GM20000 (cell line): ENCODE data around the gene MDFI.

Experiments used
- DNase-seq: peaks from one replicate; pipeline ENCODE4 v3.0.0; 2012; ENCODE audit warnings: low spot score
- CTCF ChIP-seq: IDR thresholded peaks from 2 replicates; pipeline ENCODE4 v1.5.1; 2012; ENCODE audit warnings: mild to moderate bottlenecking, control low read depth; ENCODE audit errors: extremely low read depth, missing control alignments

Gene MDFI

GRCh38 chr6:41593839-41594238, 44.4 kb upstream of the MDFI start:
- DNase-seq = no peak
- no peak for TF ChIP-seq CTCF

- no peak for TF ChIP-seq CTCF
- DNase-seq = no peak
Measured at GRCh38 chr6:41594326-41594725, 43.9 kb upstream of the MDFI start.

GRCh38 chr6:41594766-41595165, 43.5 kb upstream of the MDFI start:
- no peak for DNase-seq
- no peak for TF ChIP-seq CTCF

GRCh38 chr6:41595166-41595565, 43.1 kb upstream of the MDFI start:
- no peak for DNase-seq
- TF ChIP-seq CTCF = no peak

- TF ChIP-seq CTCF = no peak
Measured at GRCh38 chr6:41596096-41596685, 42.1 kb upstream of the MDFI start.

GRCh38 chr6:41596807-41597206, 41.5 kb upstream of the MDFI start:
- no peak for TF ChIP-seq CTCF
- no peak for DNase-seq

More at GRCh38 chr6:41596096-41596685, 42.1 kb upstream of the MDFI start:
- no peak for DNase-seq

GRCh38 chr6:41597246-41598000, 40.8 kb upstream of the MDFI start:
- DNase-seq = no peak
- TF ChIP-seq CTCF = no peak
